GM21528 (cell line): Measurements from ENCODE around the gene NUDT1.
A peak's percentile ranks its signal among the peaks of the same experiment; 100 is the strongest.

Experiments used
- ATAC-seq: cut with Tn5 transposase; IDR thresholded peaks from one replicate; pipeline ENCODE4 v1.9.1; 2021; ENCODE audit warnings: mild to moderate bottlenecking, moderate library complexity; ENCODE audit not compliant: unreplicated experiment, low FRiP score

The NUDT1 gene

GRCh38 chr7:2245883-2246675, 4.1 kb downstream of the NUDT1 start:
- ATAC-seq: no peak

GRCh38 chr7:2247141-2247995, 5.3 kb downstream of the NUDT1 start:
- no peak for ATAC-seq

GRCh38 chr7:2248984-2249694, 7.1 kb downstream of the NUDT1 start:
- no peak for ATAC-seq

GRCh38 chr7:2249744-2250323, 7.8 kb downstream of the NUDT1 start:
- ATAC-seq: no peak

- no peak for ATAC-seq
Measured at GRCh38 chr7:2251381-2251780, 9.4 kb downstream of the NUDT1 start.

GRCh38 chr7:2251841-2252771, 10.1 kb downstream of the NUDT1 start:
- no peak for ATAC-seq

GRCh38 chr7:2253021-2253420, 11.0 kb downstream of the NUDT1 start:
- no peak for ATAC-seq

GRCh38 chr7:2253525-2254244, 11.7 kb downstream of the NUDT1 start:
- ATAC-seq: no peak

- ATAC-seq: no peak
Measured at GRCh38 chr7:2254429-2255144, 12.6 kb downstream of the NUDT1 start.

- no peak for ATAC-seq
Measured at GRCh38 chr7:2255145-2256139, 13.4 kb downstream of the NUDT1 start.

GRCh38 chr7:2256306-2257045, 14.4 kb downstream of the NUDT1 start:
- no peak for ATAC-seq

GRCh38 chr7:2257046-2257551, 15.1 kb downstream of the NUDT1 start:
- no peak for ATAC-seq

GRCh38 chr7:2257651-2258050, 15.6 kb downstream of the NUDT1 start:
- ATAC-seq: no peak

- ATAC-seq: peak; percentile 62
Measured at GRCh38 chr7:2258661-2259365, 16.8 kb downstream of the NUDT1 start.

- ATAC-seq: peak; percentile 6
Measured at GRCh38 chr7:2259480-2259879, 17.5 kb downstream of the NUDT1 start.

GRCh38 chr7:2260820-2261219, 18.8 kb downstream of the NUDT1 start:
- ATAC-seq: no peak
